GM13977 (cell line): Measurements from ENCODE around the gene HCFC1R1.

Experiments used
- DNase-seq: peaks from one replicate; pipeline ENCODE4 v3.0.0; 2012; ENCODE audit warnings: low spot score
- in situ Hi-C: fragments of 300-500 bp; cut with MboI; formaldehyde crosslinking; loops from one replicate; pipeline ENCODE4 v1.12.0; 2022; ENCODE audit warnings: low sequenced_read_pairs, low pct_unique_long_range_greater_than_20kb, mixed read lengths, inconsistent platforms; ENCODE audit not compliant: unreplicated experiment
- TF ChIP-seq, protein P1 (sequence below): IDR thresholded peaks from 2 replicates; pipeline ENCODE4 v1.5.1; 2012; ENCODE audit warnings: mild to moderate bottlenecking, control low read depth; ENCODE audit not compliant: insufficient read depth; ENCODE audit errors: extremely low read depth, missing control alignments

HCFC1R1 gene

DNA sequence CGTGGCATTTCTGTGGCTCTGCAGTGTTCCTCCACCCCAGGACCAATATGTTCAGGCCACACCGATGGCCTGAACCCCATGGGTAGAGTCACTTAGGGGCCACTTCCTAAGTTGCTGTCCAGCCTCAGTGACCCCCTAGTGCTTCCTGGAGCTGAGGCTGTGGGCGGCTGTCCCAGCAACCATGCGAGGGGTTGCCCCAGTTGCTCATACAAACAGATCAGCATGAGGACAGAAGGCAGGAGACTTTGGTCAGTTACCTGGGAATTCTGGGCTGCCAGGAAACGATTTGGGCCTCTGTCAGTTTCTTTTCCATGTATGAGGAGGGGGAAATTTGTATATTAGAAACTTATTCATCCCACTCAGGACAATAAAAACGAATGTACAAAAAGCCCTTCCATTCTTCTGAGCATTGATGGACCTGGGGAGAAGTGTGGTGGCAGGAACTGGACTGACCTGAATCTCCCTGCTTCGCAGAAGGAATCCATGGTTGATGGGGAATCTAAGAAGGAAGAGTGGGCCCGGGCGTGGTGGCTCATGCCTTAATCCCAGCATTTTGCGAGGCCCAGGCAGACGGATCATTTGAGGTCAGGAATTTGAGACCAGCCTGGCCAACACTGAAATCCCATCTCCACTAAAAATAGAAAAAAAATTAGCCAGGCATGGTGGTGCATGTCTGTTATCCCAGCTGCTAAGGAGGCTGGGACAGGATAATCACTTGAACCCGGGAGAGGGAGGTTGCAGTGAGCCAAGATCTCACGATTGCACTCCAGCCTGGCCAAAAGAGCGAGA, 36.8 kb upstream of the HCFC1R1 start:
- in situ Hi-C loops = loop anchor here (10.0 kb wide), 1 partner anchor 104 kb away; no protein-coding TSS in a partner anchor
- DNase-seq = no peak
- TF ChIP-seq, protein P1, sequence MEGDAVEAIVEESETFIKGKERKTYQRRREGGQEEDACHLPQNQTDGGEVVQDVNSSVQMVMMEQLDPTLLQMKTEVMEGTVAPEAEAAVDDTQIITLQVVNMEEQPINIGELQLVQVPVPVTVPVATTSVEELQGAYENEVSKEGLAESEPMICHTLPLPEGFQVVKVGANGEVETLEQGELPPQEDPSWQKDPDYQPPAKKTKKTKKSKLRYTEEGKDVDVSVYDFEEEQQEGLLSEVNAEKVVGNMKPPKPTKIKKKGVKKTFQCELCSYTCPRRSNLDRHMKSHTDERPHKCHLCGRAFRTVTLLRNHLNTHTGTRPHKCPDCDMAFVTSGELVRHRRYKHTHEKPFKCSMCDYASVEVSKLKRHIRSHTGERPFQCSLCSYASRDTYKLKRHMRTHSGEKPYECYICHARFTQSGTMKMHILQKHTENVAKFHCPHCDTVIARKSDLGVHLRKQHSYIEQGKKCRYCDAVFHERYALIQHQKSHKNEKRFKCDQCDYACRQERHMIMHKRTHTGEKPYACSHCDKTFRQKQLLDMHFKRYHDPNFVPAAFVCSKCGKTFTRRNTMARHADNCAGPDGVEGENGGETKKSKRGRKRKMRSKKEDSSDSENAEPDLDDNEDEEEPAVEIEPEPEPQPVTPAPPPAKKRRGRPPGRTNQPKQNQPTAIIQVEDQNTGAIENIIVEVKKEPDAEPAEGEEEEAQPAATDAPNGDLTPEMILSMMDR = no peak

DNA sequence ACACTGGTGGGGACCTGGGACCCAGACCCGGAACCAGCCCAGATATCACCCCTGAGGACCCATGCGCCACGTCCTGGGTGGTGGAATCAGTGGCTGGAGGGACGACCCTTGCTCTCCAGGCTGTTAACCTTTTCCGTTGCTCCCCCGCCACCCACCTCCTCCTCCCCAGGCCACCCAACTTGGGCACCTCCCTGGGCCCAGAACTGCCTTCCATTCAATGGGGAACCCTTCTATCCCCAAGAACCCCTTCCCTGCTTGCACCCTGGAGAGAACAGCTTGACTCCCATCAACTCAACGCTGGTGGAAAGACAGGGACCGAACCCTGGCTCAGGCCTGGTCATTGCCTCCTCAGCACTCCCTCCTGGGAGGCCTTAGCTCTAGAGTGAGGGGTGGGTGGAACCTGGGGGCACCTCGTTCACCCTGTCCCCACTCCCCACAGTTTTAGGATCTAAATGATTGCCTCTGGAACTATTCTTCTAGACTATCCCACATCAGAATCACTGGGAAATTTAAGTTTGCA, 36.0 kb upstream of the HCFC1R1 start:
- DNase-seq = no peak
- TF ChIP-seq, protein P1 = no peak
- in situ Hi-C loops = loop anchor here (10.0 kb wide), 1 partner anchor 105 kb away; no protein-coding TSS in a partner anchor

DNA sequence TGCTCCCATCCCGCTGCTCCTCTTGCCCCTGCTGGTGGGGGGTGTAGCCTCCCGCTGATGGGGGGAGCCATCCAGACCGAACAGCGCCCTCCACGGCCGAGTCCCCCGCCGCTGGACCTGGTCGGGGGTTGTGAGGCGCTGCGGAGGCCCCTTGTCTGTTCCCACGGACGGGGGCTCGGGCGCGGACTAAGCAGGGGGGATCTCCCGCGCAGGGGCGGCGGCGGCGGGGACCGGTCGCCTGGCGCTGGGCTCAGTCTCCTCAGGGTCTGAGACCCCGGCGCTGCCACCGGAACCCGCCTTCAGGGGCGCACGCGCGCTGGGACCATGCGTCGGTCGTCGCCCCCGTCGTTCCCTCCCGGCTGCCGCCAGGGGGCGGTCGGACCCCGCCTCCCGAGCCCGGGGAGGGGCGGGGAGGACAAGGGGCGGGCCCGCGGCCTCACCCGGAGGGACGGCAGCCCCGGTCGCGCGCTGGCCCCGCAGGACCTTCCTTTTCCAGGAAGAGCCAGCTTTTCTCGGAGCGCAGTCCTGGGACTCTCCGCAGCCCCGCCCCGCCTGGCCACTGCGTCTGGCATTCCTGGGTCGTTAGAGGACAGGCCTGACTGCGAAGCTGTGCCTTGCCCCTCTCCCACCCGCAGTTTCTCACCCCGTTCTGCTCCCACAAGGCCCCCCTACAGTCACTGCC, 35.4 kb upstream of the HCFC1R1 start:
- TF ChIP-seq, protein P1 = peak; percentile 96
- in situ Hi-C loops = no loop called here
- DNase-seq = peak; percentile 96

DNA sequence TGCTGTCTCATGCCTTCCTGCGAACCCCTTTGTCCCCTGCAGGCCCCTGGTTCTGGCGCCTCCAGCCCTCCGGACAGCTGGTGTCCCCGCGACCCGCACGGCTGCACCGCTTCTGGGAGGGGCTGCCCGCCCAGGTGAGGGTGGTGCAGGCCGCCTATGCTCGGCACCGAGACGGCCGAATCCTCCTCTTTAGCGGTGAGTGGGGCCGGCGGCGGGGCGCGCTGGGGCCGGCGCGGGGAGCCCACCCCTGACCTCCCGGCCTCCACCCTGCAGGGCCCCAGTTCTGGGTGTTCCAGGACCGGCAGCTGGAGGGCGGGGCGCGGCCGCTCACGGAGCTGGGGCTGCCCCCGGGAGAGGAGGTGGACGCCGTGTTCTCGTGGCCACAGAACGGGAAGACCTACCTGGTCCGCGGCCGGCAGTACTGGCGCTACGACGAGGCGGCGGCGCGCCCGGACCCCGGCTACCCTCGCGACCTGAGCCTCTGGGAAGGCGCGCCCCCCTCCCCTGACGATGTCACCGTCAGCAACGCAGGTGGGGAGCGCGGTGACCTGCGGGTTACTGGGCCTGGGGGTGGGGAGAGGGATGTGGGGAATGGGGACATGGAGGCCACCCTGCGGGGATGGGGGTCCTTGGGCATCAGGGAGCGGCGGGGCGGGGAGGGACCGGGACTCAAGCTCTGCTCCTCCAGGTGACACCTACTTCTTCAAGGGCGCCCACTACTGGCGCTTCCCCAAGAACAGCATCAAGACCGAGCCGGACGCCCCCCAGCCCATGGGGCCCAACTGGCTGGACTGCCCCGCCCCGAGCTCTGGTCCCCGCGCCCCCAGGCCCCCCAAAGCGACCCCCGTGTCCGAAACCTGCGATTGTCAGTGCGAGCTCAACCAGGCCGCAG, 34.6 kb upstream of the HCFC1R1 start:
- TF ChIP-seq, protein P1 = peak; percentile 64
- in situ Hi-C loops = no loop called here
- DNase-seq = peak; percentile 80

DNA sequence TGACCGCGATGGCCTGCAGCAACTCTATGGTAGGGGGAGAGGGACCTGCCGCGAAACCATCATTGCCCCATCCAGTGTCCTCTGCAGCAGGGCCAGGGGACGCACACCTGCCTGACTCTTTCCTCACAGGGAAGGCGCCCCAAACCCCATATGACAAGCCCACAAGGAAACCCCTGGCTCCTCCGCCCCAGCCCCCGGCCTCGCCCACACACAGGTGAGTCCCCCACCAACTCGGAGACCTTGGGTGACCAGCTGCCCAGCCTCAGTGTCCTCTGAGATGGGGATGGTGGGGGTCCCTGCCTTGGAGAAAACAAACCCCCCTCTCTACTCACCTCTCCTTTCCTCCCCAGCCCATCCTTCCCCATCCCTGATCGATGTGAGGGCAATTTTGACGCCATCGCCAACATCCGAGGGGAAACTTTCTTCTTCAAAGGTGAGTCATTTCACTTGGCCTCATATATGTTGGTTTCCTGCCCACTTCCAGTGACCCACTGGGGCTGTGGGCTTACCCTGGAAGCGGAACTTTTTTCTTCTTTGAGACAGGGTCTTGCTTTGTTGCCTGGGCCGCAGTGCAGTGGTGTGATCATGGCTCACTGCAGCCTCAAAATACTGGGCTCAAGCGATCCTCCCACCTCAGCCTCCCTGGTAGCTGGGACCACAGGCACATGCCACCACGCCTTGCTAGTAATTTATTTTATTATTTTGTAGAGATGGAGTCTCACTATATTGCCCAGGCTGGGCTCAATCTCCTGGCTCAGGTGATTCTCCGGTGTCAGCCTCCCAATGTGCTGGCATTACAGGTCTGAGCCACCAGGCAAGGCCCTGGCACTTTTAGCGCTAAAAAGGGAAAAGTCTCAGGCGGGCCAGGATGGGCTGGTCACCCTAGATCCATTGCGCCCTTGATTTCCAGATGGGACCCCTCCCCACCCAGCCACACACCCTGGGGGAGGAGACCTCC, 33.7 kb upstream of the HCFC1R1 start:
- TF ChIP-seq, protein P1 = no peak
- no peak for DNase-seq
- in situ Hi-C loops = no loop called here
